Mesenchymal stem cell (in vitro differentiated cells and primary cell): ENCODE results near the gene FTH1.

ENCODE experiments used
- DNase-seq: peaks from one replicate; pipeline ENCODE4 v3.0.0-alpha.2; 2013
- H2AFZ ChIP-seq: one replicate; pipeline ENCODE4 v1.6.1; 2013; ENCODE audit warnings: low read depth, mild to moderate bottlenecking, control low read depth, inconsistent platforms, low read length, moderate library complexity
- H2AK5ac ChIP-seq: 2 replicates; pipeline ENCODE4 v1.6.1; 2013; ENCODE audit warnings: low read length, moderate library complexity, mild to moderate bottlenecking, inconsistent platforms; ENCODE audit not compliant: severe bottlenecking
- H2BK120ac ChIP-seq: one replicate; pipeline ENCODE4 v1.6.1; 2013; ENCODE audit warnings: low read depth, mild to moderate bottlenecking, inconsistent platforms, low read length, moderate library complexity
- H2BK12ac ChIP-seq, 2 experiments: one replicate each; pipeline ENCODE4 v1.6.1; 2013; ENCODE audit warnings: inconsistent platforms in 2 of 2, low read length in 2 of 2, mild to moderate bottlenecking in 2 of 2, moderate library complexity in 2 of 2, control low read depth in 1 of 2
- H2BK15ac ChIP-seq: one replicate; pipeline ENCODE4 v1.6.1; 2013; ENCODE audit warnings: mild to moderate bottlenecking, low read depth, inconsistent platforms; ENCODE audit not compliant: poor library complexity, severe bottlenecking
- H2BK5ac ChIP-seq: 2 replicates; pipeline ENCODE4 v1.6.1; 2013; ENCODE audit warnings: low read depth, mild to moderate bottlenecking, low read length, control low read depth, inconsistent platforms; ENCODE audit not compliant: poor library complexity, severe bottlenecking
- H3K14ac ChIP-seq, 2 experiments: one replicate each; pipeline ENCODE4 v1.6.1; 2013; ENCODE audit warnings: inconsistent platforms in 2 of 2, low read length in 2 of 2, control low read depth in 1 of 2, mild to moderate bottlenecking in 1 of 2, moderate library complexity in 1 of 2
- H3K18ac ChIP-seq, 2 experiments: one replicate each; pipeline ENCODE4 v1.6.1; 2013; ENCODE audit warnings: inconsistent platforms in 2 of 2, low read length in 2 of 2, control low read depth in 1 of 2, low read depth in 1 of 2, mild to moderate bottlenecking in 1 of 2
- H3K23ac ChIP-seq, 2 experiments: one replicate each; pipeline ENCODE4 v1.6.1; 2013; ENCODE audit warnings: inconsistent platforms in 2 of 2, low read length in 2 of 2, mild to moderate bottlenecking in 2 of 2, moderate library complexity in 2 of 2, control low read depth in 1 of 2
- H3K27ac ChIP-seq: 2 replicates; pipeline ENCODE4 v1.5.1; 2013; ENCODE audit warnings: mild to moderate bottlenecking, moderate library complexity, low read length, control low read depth, inconsistent platforms; ENCODE audit not compliant: poor library complexity, severe bottlenecking
- H3K27me3 ChIP-seq, 2 experiments: 2 replicates each; pipeline versions ENCODE4 v1.6.1 to v1.7.0; 2013; ENCODE audit warnings: low read length in 2 of 2, mild to moderate bottlenecking in 2 of 2, moderate library complexity in 2 of 2, control low read depth in 1 of 2, inconsistent platforms in 1 of 2; ENCODE audit not compliant: control insufficient read depth in 1 of 2, insufficient read depth in 1 of 2
- H3K36me3 ChIP-seq, 2 experiments: 2 replicates each; pipeline versions ENCODE4 v1.6.1 to v1.7.0; 2013; ENCODE audit warnings: low read length in 2 of 2, control low read depth in 1 of 2, inconsistent platforms in 1 of 2, low read depth in 1 of 2, mild to moderate bottlenecking in 1 of 2; ENCODE audit not compliant: insufficient read depth in 2 of 2, control insufficient read depth in 1 of 2
- H3K4ac ChIP-seq, 2 experiments: one replicate each; pipeline ENCODE4 v1.6.1; 2013; ENCODE audit warnings: inconsistent platforms in 2 of 2, low read length in 2 of 2, mild to moderate bottlenecking in 2 of 2, moderate library complexity in 2 of 2, control low read depth in 1 of 2, low read depth in 1 of 2
- H3K4me1 ChIP-seq: 2 replicates; pipeline ENCODE4 v1.6.1; 2013; ENCODE audit warnings: low read depth, low read length, control low read depth; ENCODE audit not compliant: control insufficient read depth, insufficient read depth
- H3K4me2 ChIP-seq: 2 replicates; pipeline ENCODE4 v1.6.1; 2013; ENCODE audit warnings: low read length, mild to moderate bottlenecking, inconsistent platforms; ENCODE audit not compliant: poor library complexity, severe bottlenecking
- H3K4me3 ChIP-seq, 2 experiments: 2 replicates each; pipeline versions ENCODE4 v1.5.1 to v1.7.0; 2013; ENCODE audit warnings: low read length in 2 of 2, mild to moderate bottlenecking in 2 of 2, control low read depth in 1 of 2, low read depth in 1 of 2; ENCODE audit not compliant: insufficient read depth in 1 of 2
- H3K79me1 ChIP-seq: replicated peaks from 2 replicates; pipeline ENCODE4 v1.6.1; 2013; ENCODE audit warnings: mild to moderate bottlenecking, control low read depth, low read length, inconsistent platforms; ENCODE audit not compliant: poor library complexity, severe bottlenecking
- H3K9ac ChIP-seq: 2 replicates; pipeline ENCODE4 v1.7.0; 2013; ENCODE audit warnings: mild to moderate bottlenecking, low read length, moderate library complexity
- H3K9me3 ChIP-seq: 2 replicates; pipeline ENCODE4 v1.7.0; 2013; ENCODE audit warnings: mild to moderate bottlenecking, low read length; ENCODE audit not compliant: control insufficient read depth
- H4K8ac ChIP-seq: one replicate; pipeline ENCODE4 v1.6.1; 2013; ENCODE audit warnings: inconsistent platforms, mild to moderate bottlenecking, low read length, moderate library complexity
- H4K91ac ChIP-seq: one replicate; pipeline ENCODE4 v1.6.1; 2013; ENCODE audit warnings: mild to moderate bottlenecking, low read length, inconsistent platforms
- WGBS: methylation state at CpG from one replicate; pipeline ENCODE4 v1.1.7; 2013; ENCODE audit warnings: mixed read lengths; 5-methylcytosine and 5-hydroxymethylcytosine counted together

FTH1 gene

DNA sequence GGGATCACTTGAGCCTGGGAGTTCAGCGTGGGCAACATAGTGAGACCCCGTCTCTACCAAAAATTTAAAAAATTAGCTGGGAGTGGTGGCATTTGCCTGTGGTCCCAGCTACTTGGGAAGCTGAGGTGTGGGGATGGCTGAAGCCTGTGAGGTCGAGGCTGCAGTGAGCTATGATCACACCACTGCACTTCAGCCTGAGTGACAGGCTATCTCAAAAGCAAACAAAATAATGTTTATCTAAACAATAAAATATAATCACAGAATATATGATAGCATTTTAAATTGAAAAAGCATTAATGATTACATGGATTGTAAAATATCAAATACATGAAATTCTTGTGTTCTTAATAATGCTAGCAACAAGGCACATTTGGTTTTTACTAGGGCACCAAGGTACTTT is 14.6 kb downstream of the FTH1 start:
- H3K27ac ChIP-seq, result no peak overlapping the region
- H3K36me3 ChIP-seq, result peaks cover 0 to 17% of the 10 kb centered on the region in 2 experiments
- H3K4ac ChIP-seq, result no peak overlapping the region
- no peak overlapping the region for H3K18ac ChIP-seq
- H2AK5ac ChIP-seq, result no peak overlapping the region
- DNase-seq, result no peak
- no peaks in the 10 kb centered on the region for H3K9me3 ChIP-seq
- no peak overlapping the region for H4K91ac ChIP-seq
- H3K79me1 ChIP-seq, result no peaks in the 10 kb centered on the region
- H2BK12ac ChIP-seq, result no peak overlapping the region
- no peak overlapping the region for H2BK15ac ChIP-seq
- WGBS, result 87% methylated on average over 2 of the region's 3 CpGs
- H3K23ac ChIP-seq, result no peak overlapping the region
- no peak overlapping the region for H4K8ac ChIP-seq
- no peak overlapping the region for H2BK5ac ChIP-seq
- H3K4me1 ChIP-seq, result peaks cover 16% of the 10 kb centered on the region
- no peak overlapping the region for H3K9ac ChIP-seq
- H2AFZ ChIP-seq, result no peak overlapping the region
- no peak overlapping the region for H2BK120ac ChIP-seq
- H3K4me2 ChIP-seq, result no peak overlapping the region
- no peak overlapping the region for H3K14ac ChIP-seq
- no peak overlapping the region for H3K4me3 ChIP-seq
- peaks cover 0 to 23% of the 10 kb centered on the region in 2 experiments for H3K27me3 ChIP-seq

DNA sequence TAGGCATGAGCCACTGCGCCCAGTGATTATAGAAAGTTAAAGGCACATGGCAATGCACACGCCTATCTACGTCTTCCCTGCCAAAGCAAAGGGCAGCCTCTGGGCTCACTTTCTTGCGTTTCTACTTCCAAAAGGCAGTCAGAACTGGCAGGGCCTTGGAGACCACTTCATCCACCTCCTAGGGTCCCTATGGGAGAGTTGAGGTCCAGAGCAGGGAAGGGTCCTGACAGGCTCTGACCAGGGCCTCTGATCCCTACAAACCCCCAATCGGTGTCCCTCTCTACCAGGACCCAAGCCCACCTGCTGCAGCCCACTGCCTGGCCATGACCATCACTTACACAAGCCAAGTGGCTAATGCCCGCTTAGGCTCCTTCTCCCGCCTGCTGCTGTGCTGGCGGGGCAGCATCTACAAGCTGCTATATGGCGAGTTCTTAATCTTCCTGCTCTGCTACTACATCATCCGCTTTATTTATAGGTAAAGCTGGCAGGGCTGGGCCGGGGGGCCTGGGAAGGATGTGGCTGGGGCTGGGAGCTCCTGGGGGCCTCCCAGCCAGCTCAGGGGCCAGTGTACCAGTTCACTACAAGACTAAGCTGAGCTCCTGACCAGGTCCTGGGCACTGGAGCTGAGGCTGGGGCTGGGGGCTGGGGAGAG is 15.8 kb downstream of the FTH1 start:
- Histone ChIP-seq H3K27ac (no peak overlapping the region), H2BK5ac (peak overlapping the region; percentile 25), H3K4ac (peak overlapping the region in 1 of 2 experiments; percentile 28), H4K8ac (no peak overlapping the region), H3K18ac (peak overlapping the region; percentile 34 to 35), H2AFZ (no peak overlapping the region), H3K23ac (no peak overlapping the region), H2BK15ac (peak overlapping the region; percentile 97), H3K4me2 (no peak overlapping the region), H2BK120ac (no peak overlapping the region), H3K36me3 (peaks cover 0 to 6% of the 10 kb centered on the region in 2 experiments), H3K4me3 (no peak overlapping the region), H4K91ac (peak overlapping the region; percentile 75), H3K9ac (no peak overlapping the region), H3K9me3 (no peaks in the 10 kb centered on the region), H3K4me1 (peaks cover 19% of the 10 kb centered on the region), H2BK12ac (peak overlapping the region; percentile 46 to 58), H2AK5ac (no peak overlapping the region), H3K14ac (no peak overlapping the region), H3K27me3 (peaks cover 0 to 23% of the 10 kb centered on the region in 2 experiments), H3K79me1 (no peaks in the 10 kb centered on the region)
- no peak for DNase-seq
- 97% methylated on average over 11 of the region's 11 CpGs for WGBS

DNA sequence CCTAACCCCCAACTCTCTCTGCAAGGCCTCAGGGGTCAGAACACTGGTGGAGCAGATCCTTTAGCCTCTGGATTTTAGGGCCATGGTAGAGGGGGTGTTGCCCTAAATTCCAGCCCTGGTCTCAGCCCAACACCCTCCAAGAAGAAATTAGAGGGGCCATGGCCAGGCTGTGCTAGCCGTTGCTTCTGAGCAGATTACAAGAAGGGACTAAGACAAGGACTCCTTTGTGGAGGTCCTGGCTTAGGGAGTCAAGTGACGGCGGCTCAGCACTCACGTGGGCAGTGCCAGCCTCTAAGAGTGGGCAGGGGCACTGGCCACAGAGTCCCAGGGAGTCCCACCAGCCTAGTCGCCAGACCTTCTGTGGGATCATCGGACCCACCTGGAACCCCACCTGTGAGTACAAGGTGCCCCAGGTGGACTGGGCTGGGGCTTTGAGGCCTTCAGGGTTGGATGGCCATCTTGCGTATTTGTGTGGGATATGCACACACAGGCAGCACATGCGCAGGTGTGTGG is 17.3 kb downstream of the FTH1 start, which contains the start of gene BEST1:
BEST1 (plus strand) TSS at position 317 of the 513 bp plus-strand sequence. CDS start 1,456 bp downstream, outside the sequence.
- Histone ChIP-seq H2BK5ac (no peak within 1 kb of the TSS), H2BK120ac (peak within 1 kb of the TSS; percentile 42), H3K4me1 (peaks cover 11% of the 10 kb centered on the region), H4K91ac (peak within 1 kb of the TSS; percentile 23), H3K18ac (peak within 1 kb of the TSS; percentile 5 to 11), H3K4ac (peak within 1 kb of the TSS in 1 of 2 experiments; percentile 69), H3K9me3 (no peaks in the 10 kb centered on the region), H3K79me1 (no peaks in the 10 kb centered on the region), H2BK12ac (peak within 1 kb of the TSS; percentile 6 to 86), H3K14ac (no peak within 1 kb of the TSS), H3K9ac (peak within 1 kb of the TSS; percentile 73), H2AFZ (no peak within 1 kb of the TSS), H4K8ac (peak within 1 kb of the TSS; percentile 77), H3K36me3 (no peaks in the 10 kb centered on the region), H3K23ac (no peak within 1 kb of the TSS), H2AK5ac (no peak within 1 kb of the TSS), H3K27ac (no peak within 1 kb of the TSS), H2BK15ac (peak within 1 kb of the TSS; percentile 75), H3K27me3 (peaks cover 0 to 8% of the 10 kb centered on the region in 2 experiments), H3K4me2 (no peak within 1 kb of the TSS), H3K4me3 (no peak within 1 kb of the TSS)
- WGBS, result 93% methylated on average over 8 of the region's 8 CpGs
- no peak for DNase-seq

DNA sequence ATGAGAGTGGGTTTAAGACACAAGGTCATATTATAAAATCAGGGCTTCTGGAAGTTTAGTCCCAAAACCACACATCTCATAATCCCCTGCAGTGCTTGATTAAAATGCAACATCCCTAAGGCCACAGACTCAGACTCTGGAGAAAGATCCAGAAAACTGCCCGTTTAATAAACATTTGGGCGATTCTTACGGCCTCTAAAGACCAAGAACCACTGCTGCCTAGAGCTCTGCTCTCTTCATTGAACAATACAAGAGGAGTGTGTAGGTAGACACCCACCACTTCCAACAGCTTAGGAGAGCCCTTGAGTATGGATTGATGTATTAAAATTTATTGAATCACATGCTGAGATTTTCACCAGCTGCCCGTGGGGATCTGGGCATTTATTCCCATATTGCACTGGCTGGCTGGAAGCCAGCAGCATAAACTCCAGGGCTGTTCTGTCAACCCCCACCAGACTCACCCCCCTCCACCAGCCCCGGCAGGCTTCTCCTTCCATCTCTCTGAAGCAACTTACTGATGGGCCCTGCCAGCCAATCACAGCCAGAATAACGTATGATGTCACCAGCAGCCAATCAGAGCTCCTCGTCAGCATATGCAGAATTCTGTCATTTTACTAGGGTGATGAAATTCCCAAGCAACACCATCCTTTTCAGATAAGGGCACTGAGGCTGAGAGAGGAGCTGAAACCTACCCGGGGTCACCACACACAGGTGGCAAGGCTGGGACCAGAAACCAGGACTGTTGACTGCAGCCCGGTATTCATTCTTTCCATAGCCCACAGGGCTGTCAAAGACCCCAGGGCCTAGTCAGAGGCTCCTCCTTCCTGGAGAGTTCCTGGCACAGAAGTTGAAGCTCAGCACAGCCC is 18.0 kb downstream of the FTH1 start:
- Histone ChIP-seq H3K36me3 (no peaks in the 10 kb centered on the region), H3K79me1 (no peaks in the 10 kb centered on the region), H3K14ac (no peak overlapping the region), H3K4me3 (no peak overlapping the region), H3K27me3 (peaks cover 0 to 2% of the 10 kb centered on the region in 2 experiments), H2AK5ac (no peak overlapping the region), H2BK5ac (no peak overlapping the region), H3K23ac (no peak overlapping the region), H3K4ac (peak overlapping the region in 1 of 2 experiments; percentile 69), H3K27ac (no peak overlapping the region), H2AFZ (no peak overlapping the region), H3K9me3 (no peaks in the 10 kb centered on the region), H3K4me2 (no peak overlapping the region), H3K9ac (peak overlapping the region; percentile 73), H4K91ac (peak overlapping the region; percentile 23), H2BK15ac (peak overlapping the region; percentile 75), H4K8ac (peak overlapping the region; percentile 77), H2BK12ac (peak overlapping the region; percentile 6 to 86), H2BK120ac (no peak overlapping the region), H3K18ac (peak overlapping the region; percentile 5 to 11), H3K4me1 (peaks cover 6% of the 10 kb centered on the region)
- peak; percentile 94 for DNase-seq
- 69% methylated on average over 9 of the region's 9 CpGs for WGBS
